Suprapubic skin (tissue), 4 donors: ENCODE data around the gene SIRPD. TPM values are rescaled to one million over a fixed set of nuclear protein-coding genes. Genes with fewer than 3 reads are reported as not detected.

Source experiments
- DNase-seq, 2 donors: peaks; one replicate each; pipeline ENCODE4 v3.0.0-alpha.2; 2019; ENCODE audit warnings: low spot score in 2 of 2
- H3K27ac ChIP-seq: fragments of 200-600 bp; sonication (generic); one replicate; pipeline ENCODE4 v1.5.1; 2019
- H3K27me3 ChIP-seq: fragments of 200-600 bp; sonication (generic); one replicate; pipeline ENCODE4 v1.5.1; 2019
- H3K36me3 ChIP-seq: fragments of 200-600 bp; sonication (generic); one replicate; pipeline ENCODE4 v1.5.1; 2019
- H3K4me1 ChIP-seq: fragments of 200-600 bp; sonication (generic); one replicate; pipeline ENCODE4 v1.5.1; 2019
- H3K4me3 ChIP-seq: fragments of 200-600 bp; sonication (generic); one replicate; pipeline ENCODE4 v1.5.1; 2019; ENCODE audit warnings: mild to moderate bottlenecking
- H3K9me3 ChIP-seq: fragments of 200-600 bp; sonication (generic); one replicate; pipeline ENCODE4 v1.5.1; 2019
- EP300 ChIP-seq: sonication (generic); formaldehyde crosslinking; IDR thresholded peaks from one replicate; pipeline ENCODE4 v1.6.1; 2017; ENCODE audit warnings: antibody characterized with exemption
- POLR2A ChIP-seq, 2 donors: fragments of 450-650 bp; IDR thresholded peaks; one replicate each; pipeline ENCODE4 v1.6.1; 2017; ENCODE audit warnings: antibody characterized with exemption in 2 of 2, mild to moderate bottlenecking in 2 of 2, moderate library complexity in 2 of 2
- POLR2AphosphoS5 ChIP-seq, 3 donors: sonication (generic); formaldehyde crosslinking; IDR thresholded peaks; one replicate each; pipeline ENCODE4 v1.6.1; 2017; ENCODE audit warnings: antibody characterized with exemption in 3 of 3
- WGBS: methylation state at CpG from one replicate; pipeline ENCODE4 v1.1.5; 2018; 5-methylcytosine and 5-hydroxymethylcytosine counted together
- total RNA-seq, 4 donors: library from RNA; depleted of rRNA; stranded (reverse); fragments of >200 nt; gene quantifications; one replicate each; pipeline ENCODE4 v1.1.0, GENCODE V29; 2016
- TF ChIP-seq, protein P1 (sequence below), 2 donors: fragments of 200-600 bp in 1 of 2; fragments of 450-650 bp in 1 of 2; sonication (generic) in 1 of 2; IDR thresholded peaks; one replicate each; pipeline ENCODE4 v1.5.1; 2016 to 2019; ENCODE audit warnings: antibody characterized with exemption in 2 of 2, mild to moderate bottlenecking in 1 of 2, moderate library complexity in 1 of 2

Gene SIRPD
- total RNA-seq, 4 donors from 2014 or later, result not detected

DNA sequence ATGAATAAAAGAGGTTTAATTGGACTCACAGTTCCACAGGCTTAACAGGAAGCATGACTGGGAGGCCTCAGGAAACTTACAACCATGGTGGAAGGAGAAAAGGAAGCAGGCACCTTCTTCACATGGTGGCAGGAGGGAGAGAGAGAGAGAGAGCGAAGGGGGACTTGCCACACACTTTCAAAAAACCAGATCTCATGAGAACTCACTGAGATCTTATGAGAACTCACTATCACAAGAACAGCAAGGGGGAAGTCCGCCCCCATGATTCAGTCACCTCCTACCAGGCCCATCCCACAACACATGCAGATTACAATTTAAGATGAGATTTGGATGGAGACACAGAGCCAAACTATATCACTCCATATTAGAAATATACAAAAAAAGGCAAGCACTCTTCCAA is 6.1 kb upstream of the SIRPD start:
- no peaks in the 10 kb centered on the region for H3K4me1 ChIP-seq
- no peak for DNase-seq
- no peaks in the 10 kb centered on the region for H3K9me3 ChIP-seq
- WGBS, result 92% methylated on average over 2 of the region's 2 CpGs
- H3K27me3 ChIP-seq, result peaks cover 21% of the 10 kb centered on the region
- no peak overlapping the region for H3K4me3 ChIP-seq
- H3K36me3 ChIP-seq, result no peaks in the 10 kb centered on the region
- H3K27ac ChIP-seq, result no peak overlapping the region
- TF ChIP-seq EP300 (no peak), POLR2A (IDR thresholded peaks at IDR 0.05) (no peak), POLR2AphosphoS5 (IDR thresholded peaks at IDR 0.05) (no peak)
- TF ChIP-seq, protein P1, sequence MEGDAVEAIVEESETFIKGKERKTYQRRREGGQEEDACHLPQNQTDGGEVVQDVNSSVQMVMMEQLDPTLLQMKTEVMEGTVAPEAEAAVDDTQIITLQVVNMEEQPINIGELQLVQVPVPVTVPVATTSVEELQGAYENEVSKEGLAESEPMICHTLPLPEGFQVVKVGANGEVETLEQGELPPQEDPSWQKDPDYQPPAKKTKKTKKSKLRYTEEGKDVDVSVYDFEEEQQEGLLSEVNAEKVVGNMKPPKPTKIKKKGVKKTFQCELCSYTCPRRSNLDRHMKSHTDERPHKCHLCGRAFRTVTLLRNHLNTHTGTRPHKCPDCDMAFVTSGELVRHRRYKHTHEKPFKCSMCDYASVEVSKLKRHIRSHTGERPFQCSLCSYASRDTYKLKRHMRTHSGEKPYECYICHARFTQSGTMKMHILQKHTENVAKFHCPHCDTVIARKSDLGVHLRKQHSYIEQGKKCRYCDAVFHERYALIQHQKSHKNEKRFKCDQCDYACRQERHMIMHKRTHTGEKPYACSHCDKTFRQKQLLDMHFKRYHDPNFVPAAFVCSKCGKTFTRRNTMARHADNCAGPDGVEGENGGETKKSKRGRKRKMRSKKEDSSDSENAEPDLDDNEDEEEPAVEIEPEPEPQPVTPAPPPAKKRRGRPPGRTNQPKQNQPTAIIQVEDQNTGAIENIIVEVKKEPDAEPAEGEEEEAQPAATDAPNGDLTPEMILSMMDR (IDR thresholded peaks at IDR 0.05), result no peak

DNA sequence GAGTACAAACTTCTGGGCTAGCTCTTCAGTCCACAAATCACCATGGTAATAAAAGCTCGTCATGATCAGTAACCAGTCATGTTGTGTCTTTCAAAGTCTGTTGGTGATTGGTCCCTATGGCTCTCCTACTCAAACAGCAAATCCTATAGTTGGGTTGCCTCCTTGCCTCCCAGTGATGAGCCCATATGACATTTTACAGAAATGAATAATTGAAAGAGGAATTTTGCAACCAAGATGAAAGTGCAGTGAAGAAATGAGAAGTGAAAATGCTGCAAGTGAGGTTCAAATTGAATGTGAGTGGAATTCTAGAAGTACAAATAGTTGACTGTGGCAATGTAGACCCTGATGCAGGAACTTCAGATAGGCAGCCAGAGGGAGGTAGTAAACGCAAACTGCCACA is 5.1 kb upstream of the SIRPD start:
- TF ChIP-seq POLR2AphosphoS5 (IDR thresholded peaks at IDR 0.05) (no peak), EP300 (no peak), POLR2A (IDR thresholded peaks at IDR 0.05) (no peak)
- TF ChIP-seq, protein P1 (IDR thresholded peaks at IDR 0.05), result no peak
- H3K4me3 ChIP-seq, result no peak overlapping the region
- DNase-seq, result no peak
- peaks cover 27% of the 10 kb centered on the region for H3K27me3 ChIP-seq
- WGBS, result 71% methylated on average over 2 of the region's 2 CpGs
- no peaks in the 10 kb centered on the region for H3K9me3 ChIP-seq
- no peaks in the 10 kb centered on the region for H3K4me1 ChIP-seq
- no peak overlapping the region for H3K27ac ChIP-seq
- no peaks in the 10 kb centered on the region for H3K36me3 ChIP-seq

DNA sequence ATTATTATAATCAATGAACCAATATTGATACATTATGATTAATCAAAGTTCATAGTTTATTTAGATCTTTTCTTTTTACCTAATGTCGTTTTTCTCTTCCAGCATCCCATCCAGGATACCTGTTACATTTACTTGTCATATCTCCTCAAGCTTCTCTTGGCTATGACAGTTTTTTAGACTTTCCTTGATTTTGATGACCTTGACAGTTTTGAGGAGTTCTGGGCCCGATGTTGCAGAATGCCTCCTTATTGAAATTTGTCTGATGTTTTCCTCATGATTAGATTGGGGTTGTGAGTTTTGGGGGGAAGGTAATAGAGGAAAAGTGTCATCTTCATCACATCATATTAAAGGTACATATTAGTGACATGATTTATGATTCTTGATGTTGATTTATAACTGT is 3.8 kb upstream of the SIRPD start:
- H3K9me3 ChIP-seq, result no peaks in the 10 kb centered on the region
- H3K4me1 ChIP-seq, result no peaks in the 10 kb centered on the region
- 73% methylated on average over 2 of the region's 2 CpGs for WGBS
- no peak overlapping the region for H3K4me3 ChIP-seq
- no peak for DNase-seq
- no peak for TF ChIP-seq EP300
- TF ChIP-seq, protein P1 (IDR thresholded peaks at IDR 0.05), result no peak
- no peak for TF ChIP-seq POLR2AphosphoS5 (IDR thresholded peaks at IDR 0.05)
- no peak for TF ChIP-seq POLR2A (IDR thresholded peaks at IDR 0.05)
- no peaks in the 10 kb centered on the region for H3K36me3 ChIP-seq
- no peak overlapping the region for H3K27ac ChIP-seq
- H3K27me3 ChIP-seq, result peaks cover 25% of the 10 kb centered on the region

DNA sequence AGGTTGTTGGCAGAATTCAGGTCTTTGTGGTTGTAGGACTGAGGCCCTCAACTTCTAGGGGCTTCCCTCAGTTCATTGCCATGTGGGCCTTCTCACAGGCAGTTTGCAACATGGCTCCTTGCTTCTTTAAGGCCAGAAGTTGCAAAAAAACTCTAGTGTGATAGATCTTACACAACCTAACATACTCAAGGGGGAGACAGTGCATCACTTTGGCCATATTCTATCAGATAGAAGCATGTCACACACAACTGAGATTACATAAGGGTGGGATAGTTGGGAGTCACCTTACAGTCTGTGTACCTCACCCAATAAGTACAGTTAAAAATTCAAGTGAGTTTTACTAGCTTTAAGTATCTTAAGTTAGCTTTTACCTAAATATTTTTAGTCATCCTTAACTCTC is 1.6 kb downstream of the SIRPD start:
- H3K27me3 ChIP-seq, result peaks cover 12% of the 10 kb centered on the region
- no peak overlapping the region for H3K4me3 ChIP-seq
- TF ChIP-seq EP300 (no peak), POLR2A (IDR thresholded peaks at IDR 0.05) (no peak), POLR2AphosphoS5 (IDR thresholded peaks at IDR 0.05) (no peak)
- TF ChIP-seq, protein P1 (IDR thresholded peaks at IDR 0.05), result no peak
- H3K9me3 ChIP-seq, result no peaks in the 10 kb centered on the region
- no peaks in the 10 kb centered on the region for H3K36me3 ChIP-seq
- H3K4me1 ChIP-seq, result no peaks in the 10 kb centered on the region
- DNase-seq, result no peak
- no peak overlapping the region for H3K27ac ChIP-seq

DNA sequence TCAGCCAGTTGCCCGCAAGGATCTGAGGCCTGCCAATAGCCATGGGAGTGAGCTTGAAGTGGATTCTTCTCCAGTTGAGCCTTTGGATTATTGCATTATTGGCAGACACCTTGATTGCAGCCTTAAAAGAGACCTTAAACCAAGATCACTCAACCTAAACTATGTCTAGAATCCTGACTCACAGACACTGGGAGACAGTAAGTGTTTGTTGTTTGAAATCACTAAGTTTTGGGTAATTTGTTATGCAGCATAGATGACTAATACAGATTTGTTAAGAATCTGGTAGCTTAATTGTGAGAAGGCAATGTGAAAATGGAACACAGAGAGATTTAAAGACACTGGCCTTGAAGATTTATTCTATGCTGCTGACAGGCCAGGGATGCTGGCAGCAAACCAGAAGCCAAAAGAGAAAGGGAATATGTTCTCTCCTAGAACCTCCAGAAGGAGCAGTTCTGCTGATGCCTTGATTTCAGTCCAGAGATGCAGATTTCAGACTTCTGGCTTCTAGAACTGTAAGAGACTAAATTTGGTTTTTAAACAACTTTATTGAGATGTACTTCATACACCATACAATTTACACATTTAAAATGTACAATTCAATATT is 17.6 kb downstream of the SIRPD start:
- no peaks in the 10 kb centered on the region for H3K27me3 ChIP-seq
- no peak overlapping the region for H3K4me3 ChIP-seq
- no peak overlapping the region for H3K27ac ChIP-seq
- H3K9me3 ChIP-seq, result no peaks in the 10 kb centered on the region
- no peaks in the 10 kb centered on the region for H3K36me3 ChIP-seq
- TF ChIP-seq POLR2AphosphoS5 (IDR thresholded peaks at IDR 0.05) (no peak), POLR2A (IDR thresholded peaks at IDR 0.05) (no peak), EP300 (no peak)
- TF ChIP-seq, protein P1 (IDR thresholded peaks at IDR 0.05), result no peak
- no peaks in the 10 kb centered on the region for H3K4me1 ChIP-seq
- 100% methylated on average over 1 of the region's 1 CpG for WGBS
- no peak for DNase-seq
